Suprapubic skin (tissue), 4 donors: ENCODE data around the gene RPS21. TPM values are rescaled to one million over a fixed set of nuclear protein-coding genes. Genes with fewer than 3 reads are reported as not detected.

Experiments
- DNase-seq, 2 donors: peaks; one replicate each; pipeline ENCODE4 v3.0.0-alpha.2; 2019; ENCODE audit warnings: low spot score in 2 of 2
- H3K27ac ChIP-seq: fragments of 200-600 bp; sonication (generic); one replicate; pipeline ENCODE4 v1.5.1; 2019
- H3K27me3 ChIP-seq: fragments of 200-600 bp; sonication (generic); one replicate; pipeline ENCODE4 v1.5.1; 2019
- H3K36me3 ChIP-seq: fragments of 200-600 bp; sonication (generic); one replicate; pipeline ENCODE4 v1.5.1; 2019
- H3K4me1 ChIP-seq: fragments of 200-600 bp; sonication (generic); one replicate; pipeline ENCODE4 v1.5.1; 2019
- H3K4me3 ChIP-seq: fragments of 200-600 bp; sonication (generic); one replicate; pipeline ENCODE4 v1.5.1; 2019; ENCODE audit warnings: mild to moderate bottlenecking
- H3K9me3 ChIP-seq: fragments of 200-600 bp; sonication (generic); one replicate; pipeline ENCODE4 v1.5.1; 2019
- EP300 ChIP-seq: sonication (generic); formaldehyde crosslinking; IDR thresholded peaks from one replicate; pipeline ENCODE4 v1.6.1; 2017; ENCODE audit warnings: antibody characterized with exemption
- POLR2A ChIP-seq, 2 donors: fragments of 450-650 bp; IDR thresholded peaks; one replicate each; pipeline ENCODE4 v1.6.1; 2017; ENCODE audit warnings: antibody characterized with exemption in 2 of 2, mild to moderate bottlenecking in 2 of 2, moderate library complexity in 2 of 2
- POLR2AphosphoS5 ChIP-seq, 3 donors: sonication (generic); formaldehyde crosslinking; IDR thresholded peaks; one replicate each; pipeline ENCODE4 v1.6.1; 2017; ENCODE audit warnings: antibody characterized with exemption in 3 of 3
- WGBS: methylation state at CpG from one replicate; pipeline ENCODE4 v1.1.5; 2018; 5-methylcytosine and 5-hydroxymethylcytosine counted together
- total RNA-seq, 4 donors: library from RNA; depleted of rRNA; stranded (reverse); fragments of >200 nt; gene quantifications; one replicate each; pipeline ENCODE4 v1.1.0, GENCODE V29; 2016
- TF ChIP-seq, protein P1 (sequence below), 2 donors: fragments of 200-600 bp in 1 of 2; fragments of 450-650 bp in 1 of 2; sonication (generic) in 1 of 2; IDR thresholded peaks; one replicate each; pipeline ENCODE4 v1.5.1; 2016 to 2019; ENCODE audit warnings: antibody characterized with exemption in 2 of 2, mild to moderate bottlenecking in 1 of 2, moderate library complexity in 1 of 2

The RPS21 gene
- total RNA-seq, 4 donors from 2014 or later, result 1,604 to 3,217 (median 2,363) TPM

DNA sequence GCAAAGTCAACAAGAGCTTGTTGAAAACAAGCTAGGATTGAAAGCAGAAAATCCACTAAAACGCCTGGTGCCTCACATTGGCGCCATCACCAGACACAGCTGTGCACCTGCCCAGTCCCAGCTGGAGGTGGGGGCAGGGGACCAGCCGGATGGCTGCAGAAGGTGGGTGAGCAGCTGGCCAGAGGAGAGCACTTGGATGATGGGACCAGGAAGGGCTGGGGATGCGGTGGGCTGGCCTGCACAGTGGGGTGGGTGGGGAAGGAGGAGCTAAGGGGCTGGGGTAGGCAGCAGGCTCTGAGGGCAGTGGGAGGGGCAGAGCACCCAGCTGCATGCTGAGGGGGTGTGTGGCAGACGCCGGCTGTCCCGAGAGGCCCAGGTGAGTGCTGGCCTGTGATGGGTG is 13.1 kb downstream of the RPS21 start:
- Histone ChIP-seq H3K4me1 (peaks cover 2% of the 10 kb centered on the region), H3K4me3 (no peak overlapping the region), H3K9me3 (no peaks in the 10 kb centered on the region), H3K36me3 (no peaks in the 10 kb centered on the region), H3K27ac (no peak overlapping the region), H3K27me3 (no peaks in the 10 kb centered on the region)
- no peak for DNase-seq
- TF ChIP-seq EP300, result no peak
- no peak for TF ChIP-seq POLR2AphosphoS5 (IDR thresholded peaks at IDR 0.05)
- no peak for TF ChIP-seq POLR2A (IDR thresholded peaks at IDR 0.05)
- TF ChIP-seq, protein P1, sequence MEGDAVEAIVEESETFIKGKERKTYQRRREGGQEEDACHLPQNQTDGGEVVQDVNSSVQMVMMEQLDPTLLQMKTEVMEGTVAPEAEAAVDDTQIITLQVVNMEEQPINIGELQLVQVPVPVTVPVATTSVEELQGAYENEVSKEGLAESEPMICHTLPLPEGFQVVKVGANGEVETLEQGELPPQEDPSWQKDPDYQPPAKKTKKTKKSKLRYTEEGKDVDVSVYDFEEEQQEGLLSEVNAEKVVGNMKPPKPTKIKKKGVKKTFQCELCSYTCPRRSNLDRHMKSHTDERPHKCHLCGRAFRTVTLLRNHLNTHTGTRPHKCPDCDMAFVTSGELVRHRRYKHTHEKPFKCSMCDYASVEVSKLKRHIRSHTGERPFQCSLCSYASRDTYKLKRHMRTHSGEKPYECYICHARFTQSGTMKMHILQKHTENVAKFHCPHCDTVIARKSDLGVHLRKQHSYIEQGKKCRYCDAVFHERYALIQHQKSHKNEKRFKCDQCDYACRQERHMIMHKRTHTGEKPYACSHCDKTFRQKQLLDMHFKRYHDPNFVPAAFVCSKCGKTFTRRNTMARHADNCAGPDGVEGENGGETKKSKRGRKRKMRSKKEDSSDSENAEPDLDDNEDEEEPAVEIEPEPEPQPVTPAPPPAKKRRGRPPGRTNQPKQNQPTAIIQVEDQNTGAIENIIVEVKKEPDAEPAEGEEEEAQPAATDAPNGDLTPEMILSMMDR (IDR thresholded peaks at IDR 0.05), result no peak
- 93% methylated on average over 7 of the region's 7 CpGs for WGBS

DNA sequence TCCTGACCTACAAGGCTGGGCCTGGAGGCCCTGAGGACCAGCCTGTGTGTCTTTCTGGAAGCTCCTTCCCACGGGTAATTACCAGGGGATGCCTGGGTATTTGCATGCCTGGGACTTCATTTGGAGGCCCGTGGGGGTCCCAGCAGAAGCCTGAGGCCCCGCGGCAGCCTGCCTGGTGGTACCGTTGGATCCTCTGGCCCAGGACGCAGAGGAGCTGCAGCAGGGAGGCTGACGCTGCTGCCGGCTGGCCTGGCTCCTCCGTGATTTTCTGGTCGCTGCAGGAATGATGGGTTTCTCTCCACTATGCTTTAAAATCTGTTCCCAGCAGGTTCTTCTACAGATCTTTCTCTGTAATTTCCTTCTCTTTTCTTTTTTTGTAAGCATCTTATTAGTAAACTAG is 13.6 kb downstream of the RPS21 start:
- TF ChIP-seq POLR2A (IDR thresholded peaks at IDR 0.05), result no peak
- no peak for TF ChIP-seq EP300
- TF ChIP-seq, protein P1 (IDR thresholded peaks at IDR 0.05), result no peak
- TF ChIP-seq POLR2AphosphoS5 (IDR thresholded peaks at IDR 0.05), result no peak
- Histone ChIP-seq H3K36me3 (no peaks in the 10 kb centered on the region), H3K27me3 (no peaks in the 10 kb centered on the region), H3K27ac (no peak overlapping the region), H3K4me1 (peaks cover 7% of the 10 kb centered on the region), H3K9me3 (no peaks in the 10 kb centered on the region), H3K4me3 (no peak overlapping the region)
- WGBS, result 86% methylated on average over 9 of the region's 10 CpGs
- DNase-seq, result no peak

DNA sequence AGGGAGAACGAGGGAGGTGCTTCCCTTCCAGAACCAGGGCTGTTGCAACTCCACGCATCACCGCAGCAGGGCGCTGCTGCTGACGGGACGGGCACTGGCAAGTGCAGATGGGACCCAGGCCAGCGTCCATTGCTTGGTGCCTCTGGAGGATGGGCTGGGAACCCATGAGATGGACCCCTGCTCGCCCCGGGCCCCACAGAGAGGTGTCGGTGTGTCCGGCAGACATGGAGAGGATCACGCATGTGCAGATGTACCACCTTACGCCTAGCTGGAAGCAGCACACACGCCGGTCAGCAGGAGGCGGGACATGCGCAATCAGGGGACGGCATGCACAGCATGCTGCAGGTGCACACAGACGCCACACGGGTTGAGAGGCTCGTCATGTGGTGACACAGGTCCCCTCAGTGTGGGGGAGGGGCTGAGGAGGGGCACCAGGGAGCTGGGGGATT is 14.5 kb downstream of the RPS21 start:
- no peaks in the 10 kb centered on the region for H3K27me3 ChIP-seq
- H3K9me3 ChIP-seq, result no peaks in the 10 kb centered on the region
- H3K4me3 ChIP-seq, result no peak overlapping the region
- DNase-seq, result no peak
- no peak overlapping the region for H3K27ac ChIP-seq
- WGBS, result 80% methylated on average over 1 of the region's 21 CpGs
- H3K4me1 ChIP-seq, result peaks cover 15% of the 10 kb centered on the region
- no peak for TF ChIP-seq EP300
- TF ChIP-seq, protein P1 (IDR thresholded peaks at IDR 0.05), result peak in 1 of 2 donors; percentile 30
- no peaks in the 10 kb centered on the region for H3K36me3 ChIP-seq

DNA sequence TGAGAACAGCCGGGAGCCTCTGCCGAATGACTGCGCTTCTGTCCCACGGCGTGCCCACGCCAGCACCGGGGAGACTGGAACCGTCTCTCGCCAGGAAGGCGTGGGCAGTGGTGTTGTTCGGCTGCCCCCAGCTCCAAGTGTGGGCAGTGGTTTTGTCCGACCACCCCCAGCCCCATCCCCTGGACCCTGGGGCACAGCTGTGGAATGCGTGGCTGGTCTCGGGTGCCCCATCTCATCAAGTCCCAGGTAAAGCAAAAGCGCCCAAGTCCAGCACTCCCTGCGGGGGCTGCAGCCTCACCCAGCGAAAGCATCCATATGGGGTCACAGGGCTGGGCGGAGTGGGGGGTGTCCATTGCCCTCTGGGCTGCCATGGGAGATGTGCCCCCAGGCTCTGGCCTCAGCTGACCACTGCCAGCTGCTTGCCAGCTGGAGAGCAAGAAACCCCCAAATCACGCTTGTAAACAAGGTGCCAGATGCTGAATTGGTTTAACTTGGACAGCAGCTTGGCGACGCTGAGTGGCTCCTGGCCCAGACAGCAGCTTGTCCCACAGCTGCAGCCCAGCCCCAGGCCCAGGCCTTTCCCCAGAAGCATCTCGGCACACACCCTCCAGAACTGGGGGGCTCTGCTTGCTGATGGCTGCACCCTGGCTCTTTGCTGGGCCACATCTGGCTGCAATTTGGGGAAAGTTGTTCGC is 15.7 kb downstream of the RPS21 start:
- Histone ChIP-seq H3K9me3 (no peaks in the 10 kb centered on the region), H3K27ac (no peak overlapping the region), H3K4me3 (no peak overlapping the region), H3K36me3 (no peaks in the 10 kb centered on the region), H3K4me1 (peaks cover 23% of the 10 kb centered on the region), H3K27me3 (no peaks in the 10 kb centered on the region)
- DNase-seq, result no peak
- WGBS, result 83% methylated on average over 7 of the region's 23 CpGs
- TF ChIP-seq EP300 (no peak), POLR2A (IDR thresholded peaks at IDR 0.05) (no peak), POLR2AphosphoS5 (IDR thresholded peaks at IDR 0.05) (no peak)
- TF ChIP-seq, protein P1 (IDR thresholded peaks at IDR 0.05), result no peak

DNA sequence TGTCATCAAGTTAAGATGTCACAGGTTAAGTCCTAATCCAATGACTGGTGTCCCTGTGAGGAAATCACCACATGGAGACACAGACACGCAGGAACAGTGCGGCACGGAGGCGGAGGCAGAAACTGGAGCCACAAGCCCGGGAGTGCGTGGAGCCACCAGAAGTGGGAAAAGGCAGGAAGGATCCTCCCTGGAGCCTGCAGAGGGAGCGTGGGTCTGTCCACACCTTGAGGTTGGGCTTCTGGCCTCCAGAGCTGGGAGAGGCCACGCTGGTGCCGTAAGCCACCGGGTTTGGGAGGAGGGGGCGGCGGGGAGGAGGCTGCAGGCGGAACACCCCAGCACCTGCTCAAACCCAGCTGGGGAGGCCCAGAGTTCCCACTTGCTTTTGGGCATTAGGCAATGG is 16.4 kb downstream of the RPS21 start:
- Histone ChIP-seq H3K9me3 (no peaks in the 10 kb centered on the region), H3K27ac (no peak overlapping the region), H3K4me3 (no peak overlapping the region), H3K4me1 (peaks cover 28% of the 10 kb centered on the region), H3K27me3 (no peaks in the 10 kb centered on the region), H3K36me3 (no peaks in the 10 kb centered on the region)
- WGBS, result 75% methylated on average over 12 of the region's 13 CpGs
- TF ChIP-seq POLR2A (IDR thresholded peaks at IDR 0.05) (no peak), EP300 (no peak), POLR2AphosphoS5 (IDR thresholded peaks at IDR 0.05) (no peak)
- TF ChIP-seq, protein P1 (IDR thresholded peaks at IDR 0.05), result no peak
- DNase-seq, result no peak
